Subcutaneous abdominal adipose tissue (tissue), 5 donors: Measurements from ENCODE around the gene STT3A.

Source experiments
- H3K27ac ChIP-seq: one replicate; pipeline ENCODE4 v1.7.0; 2013; ENCODE audit warnings: low read depth, mild to moderate bottlenecking, inconsistent platforms, low read length, moderate library complexity
- H3K27me3 ChIP-seq, 5 donors: one replicate each; pipeline ENCODE4 v1.7.0; 2013; ENCODE audit warnings: low read length in 5 of 5, inconsistent platforms in 1 of 5; ENCODE audit not compliant: control insufficient read depth in 5 of 5, insufficient read depth in 4 of 5
- H3K36me3 ChIP-seq, 5 donors: one replicate each; pipeline ENCODE4 v1.7.0; 2013; ENCODE audit warnings: low read length in 5 of 5; ENCODE audit not compliant: control insufficient read depth in 5 of 5, insufficient read depth in 5 of 5
- H3K4me1 ChIP-seq, 5 donors: one replicate each; pipeline ENCODE4 v1.7.0; 2013; ENCODE audit warnings: low read length in 5 of 5, mild to moderate bottlenecking in 3 of 5, moderate library complexity in 1 of 5; ENCODE audit not compliant: control insufficient read depth in 5 of 5, insufficient read depth in 5 of 5
- H3K4me3 ChIP-seq, 5 donors: one replicate each; pipeline ENCODE4 v1.7.0; 2013; ENCODE audit warnings: low read length in 5 of 5, low read depth in 1 of 5
- H3K9ac ChIP-seq, 5 donors: one replicate each; pipeline ENCODE4 v1.7.0; 2013; ENCODE audit warnings: low read length in 5 of 5, mild to moderate bottlenecking in 4 of 5, moderate library complexity in 3 of 5
- H3K9me3 ChIP-seq, 5 donors: one replicate each; pipeline ENCODE4 v1.7.0; 2013; ENCODE audit warnings: low read length in 5 of 5; ENCODE audit not compliant: control insufficient read depth in 5 of 5
- donor health status: healthy.
- donor health status: healthy.
- donor health status: healthy.
- donor health status: healthy.
- donor health status: healthy.

Gene STT3A

GRCh38 chr11:125637840-125638239 is 45.2 kb downstream of the STT3A start:
- no peaks in the 10 kb centered on the region for H3K27me3 ChIP-seq
- H3K9ac ChIP-seq, result no peak overlapping the region
- H3K4me3 ChIP-seq, result no peak overlapping the region
- H3K9me3 ChIP-seq, result no peaks in the 10 kb centered on the region
- H3K27ac ChIP-seq, result no peak overlapping the region
- no peaks in the 10 kb centered on the region for H3K4me1 ChIP-seq
- H3K36me3 ChIP-seq, result no peaks in the 10 kb centered on the region

GRCh38 chr11:125638315-125638714 is 45.7 kb downstream of the STT3A start:
- Histone ChIP-seq H3K9me3 (no peaks in the 10 kb centered on the region), H3K4me3 (no peak overlapping the region), H3K27me3 (no peaks in the 10 kb centered on the region), H3K27ac (no peak overlapping the region), H3K4me1 (no peaks in the 10 kb centered on the region), H3K9ac (no peak overlapping the region), H3K36me3 (no peaks in the 10 kb centered on the region)

- no peaks in the 10 kb centered on the region for H3K4me1 ChIP-seq
- no peaks in the 10 kb centered on the region for H3K27me3 ChIP-seq
- H3K4me3 ChIP-seq, result no peak overlapping the region
- H3K27ac ChIP-seq, result no peak overlapping the region
- no peak overlapping the region for H3K9ac ChIP-seq
- no peaks in the 10 kb centered on the region for H3K36me3 ChIP-seq
- no peaks in the 10 kb centered on the region for H3K9me3 ChIP-seq
Observed at GRCh38 chr11:125645871-125646270, 53.2 kb downstream of the STT3A start.

- H3K36me3 ChIP-seq, result no peaks in the 10 kb centered on the region
- H3K27ac ChIP-seq, result no peak overlapping the region
- no peak overlapping the region for H3K9ac ChIP-seq
- no peaks in the 10 kb centered on the region for H3K4me1 ChIP-seq
- H3K9me3 ChIP-seq, result no peaks in the 10 kb centered on the region
- H3K4me3 ChIP-seq, result no peak overlapping the region
- H3K27me3 ChIP-seq, result no peaks in the 10 kb centered on the region
Observed at GRCh38 chr11:125649465-125650166, 57.0 kb downstream of the STT3A start.

- Histone ChIP-seq H3K36me3 (no peaks in the 10 kb centered on the region), H3K27ac (no peak overlapping the region), H3K4me3 (no peak overlapping the region), H3K4me1 (no peaks in the 10 kb centered on the region), H3K9ac (no peak overlapping the region), H3K9me3 (peaks cover 0 to 3% (median 0%) of the 10 kb centered on the region in 5 donors), H3K27me3 (no peaks in the 10 kb centered on the region)
Observed at GRCh38 chr11:125662689-125663088, 70.0 kb downstream of the STT3A start.

- Histone ChIP-seq H3K4me3 (no peak overlapping the region), H3K9ac (no peak overlapping the region), H3K9me3 (peaks cover 0 to 3% (median 0%) of the 10 kb centered on the region in 5 donors), H3K27ac (no peak overlapping the region), H3K4me1 (no peaks in the 10 kb centered on the region), H3K27me3 (no peaks in the 10 kb centered on the region), H3K36me3 (no peaks in the 10 kb centered on the region)
Observed at GRCh38 chr11:125663910-125664309, 71.3 kb downstream of the STT3A start.

GRCh38 chr11:125667151-125667550 is 74.5 kb downstream of the STT3A start:
- Histone ChIP-seq H3K36me3 (peaks cover 0 to 5% (median 0%) of the 10 kb centered on the region in 5 donors), H3K9me3 (peaks cover 0 to 3% (median 0%) of the 10 kb centered on the region in 5 donors), H3K27ac (no peak overlapping the region), H3K27me3 (no peaks in the 10 kb centered on the region), H3K4me1 (no peaks in the 10 kb centered on the region), H3K4me3 (no peak overlapping the region), H3K9ac (no peak overlapping the region)

GRCh38 chr11:125670172-125670571 is 77.5 kb downstream of the STT3A start:
- H3K9ac ChIP-seq, result no peak overlapping the region
- no peaks in the 10 kb centered on the region for H3K27me3 ChIP-seq
- peaks cover 0 to 7% (median 0%) of the 10 kb centered on the region in 5 donors for H3K4me1 ChIP-seq
- no peak overlapping the region for H3K4me3 ChIP-seq
- H3K9me3 ChIP-seq, result peaks cover 0 to 3% (median 0%) of the 10 kb centered on the region in 5 donors
- no peak overlapping the region for H3K27ac ChIP-seq
- H3K36me3 ChIP-seq, result peaks cover 0 to 5% (median 0%) of the 10 kb centered on the region in 5 donors

- no peak overlapping the region for H3K4me3 ChIP-seq
- no peaks in the 10 kb centered on the region for H3K27me3 ChIP-seq
- H3K36me3 ChIP-seq, result peaks cover 0 to 5% (median 0%) of the 10 kb centered on the region in 5 donors
- no peak overlapping the region for H3K9ac ChIP-seq
- H3K4me1 ChIP-seq, result peaks cover 0 to 7% (median 0%) of the 10 kb centered on the region in 5 donors
- H3K27ac ChIP-seq, result no peak overlapping the region
- peaks cover 0 to 3% (median 0%) of the 10 kb centered on the region in 5 donors for H3K9me3 ChIP-seq
Observed at GRCh38 chr11:125671561-125671960, 78.9 kb downstream of the STT3A start.
